NCI-H345 treated with DMSO at 0.1 percent for 48 hours (cell line): Measurements from ENCODE around the gene MYLK3.
"Not testable (repeated sequence)": the region's sequence is repeated elsewhere in the genome, so short reads cannot be mapped to it uniquely, and the experiment has no call there.

ENCODE experiments used
- DNase-seq: peaks from one replicate; lab custom pipeline; 2025; ENCODE audit not compliant: unreplicated experiment; lab: John Stamatoyannopoulos, UW

MYLK3 gene

DNA sequence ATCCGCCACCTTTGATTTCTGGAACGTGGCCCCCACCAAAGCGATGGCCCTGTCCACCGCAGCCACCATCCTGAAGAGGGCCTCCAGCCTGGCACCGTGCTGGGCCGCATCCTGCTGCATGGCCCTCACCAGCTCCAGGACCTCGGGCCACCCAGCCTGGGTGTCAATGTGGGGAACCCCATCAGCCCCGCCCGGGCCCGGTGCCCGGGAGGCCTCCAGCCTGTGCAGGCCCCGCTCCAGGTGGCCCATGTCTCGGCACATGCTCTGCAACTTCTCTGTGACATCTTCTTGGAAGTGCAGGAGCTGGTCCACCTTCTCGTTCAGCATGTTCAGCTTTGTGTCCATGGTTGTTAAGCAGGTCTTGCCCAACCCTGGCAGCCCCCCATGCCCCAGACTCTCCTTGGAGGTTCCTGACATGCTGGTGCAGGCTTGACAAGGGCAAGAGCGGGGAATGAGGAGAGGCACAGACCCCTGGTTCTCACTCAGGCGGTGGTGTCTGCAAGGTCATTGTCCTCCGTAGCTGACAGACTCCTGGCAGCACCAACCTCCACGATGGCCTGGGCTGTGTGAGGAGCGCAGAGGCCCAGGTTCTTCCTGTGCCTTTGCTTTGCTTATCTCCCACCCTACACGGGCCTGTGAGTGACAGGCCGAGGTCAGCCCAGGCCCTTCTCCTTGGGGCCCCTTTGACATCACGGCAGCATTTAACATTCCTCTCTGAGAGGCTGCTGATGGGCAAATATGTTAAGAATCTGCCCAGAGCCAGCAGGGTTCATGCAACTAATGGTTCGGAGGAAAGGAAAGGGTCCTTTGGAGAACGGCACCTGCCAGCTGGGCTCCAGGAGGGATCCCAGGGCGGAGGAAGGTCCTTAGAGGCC lies at the start of gene MYLK3:
Gene MYLK3 (minus strand): TSS at position 568 of the 875 bp plus-strand sequence. CDS start 151 bp downstream, at position 417.
- DNase-seq: no peak

DNA sequence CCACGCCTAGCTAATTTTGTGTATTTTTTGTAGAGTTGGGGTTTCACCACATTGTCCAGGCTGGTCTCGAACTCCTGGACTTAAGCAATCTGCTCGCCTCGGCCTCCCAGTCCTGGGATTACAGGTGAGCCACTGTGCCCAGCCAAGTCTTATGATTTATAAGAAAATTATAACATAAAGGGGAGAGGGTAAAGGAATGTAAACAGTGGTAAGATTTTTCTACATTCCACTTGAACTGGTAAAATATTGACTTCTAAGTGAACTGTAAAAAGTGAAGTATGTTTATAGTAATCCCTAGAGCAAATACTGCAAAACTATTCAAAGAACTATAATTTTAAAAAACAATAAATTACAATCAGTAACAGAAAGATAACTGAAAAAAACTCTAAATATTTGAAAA lies 49.4 kb upstream of the MYLK3 start:
- DNase-seq: no peak

DNA sequence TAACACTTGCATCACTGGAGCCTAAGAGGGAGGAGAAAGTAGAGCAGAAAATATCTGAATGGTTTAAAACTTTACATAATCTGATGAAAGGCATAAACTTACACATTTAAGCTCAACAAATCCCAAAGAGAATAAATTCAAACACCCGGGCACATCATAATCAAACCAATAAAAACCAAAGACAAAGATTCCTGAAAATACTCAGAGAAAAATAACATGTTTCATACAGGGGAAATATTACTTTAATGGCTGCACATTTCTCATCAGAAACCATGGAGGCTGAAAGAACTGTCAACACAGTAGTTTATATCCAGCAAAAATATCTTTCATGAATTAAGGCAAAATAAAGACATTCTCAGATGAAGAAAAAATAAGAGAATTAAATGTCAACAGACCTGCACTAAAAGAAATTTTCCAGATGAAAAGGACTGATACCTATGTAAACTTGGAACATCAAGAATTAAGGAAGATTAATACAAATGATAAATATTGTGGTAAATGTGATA lies 48.7 kb upstream of the MYLK3 start:
- no peak for DNase-seq

DNA sequence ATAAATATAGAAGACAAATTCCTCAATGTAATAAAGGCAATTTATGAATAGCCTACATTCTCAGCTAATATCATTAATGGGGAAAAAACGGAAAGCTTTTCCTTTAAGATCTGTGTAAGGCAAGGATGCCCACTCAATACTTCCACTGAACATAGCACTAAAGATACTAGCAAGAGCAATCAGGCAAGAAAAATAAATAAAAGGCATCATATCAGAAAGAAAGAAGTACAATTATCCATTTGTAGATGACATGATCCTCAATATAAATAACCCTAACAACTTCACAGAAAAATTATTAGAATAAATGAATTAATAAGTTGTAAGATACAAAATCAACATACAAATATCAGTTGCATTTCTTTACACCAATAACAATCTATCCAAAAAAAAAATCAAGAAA lies 45.7 kb upstream of the MYLK3 start:
- no peak for DNase-seq

DNA sequence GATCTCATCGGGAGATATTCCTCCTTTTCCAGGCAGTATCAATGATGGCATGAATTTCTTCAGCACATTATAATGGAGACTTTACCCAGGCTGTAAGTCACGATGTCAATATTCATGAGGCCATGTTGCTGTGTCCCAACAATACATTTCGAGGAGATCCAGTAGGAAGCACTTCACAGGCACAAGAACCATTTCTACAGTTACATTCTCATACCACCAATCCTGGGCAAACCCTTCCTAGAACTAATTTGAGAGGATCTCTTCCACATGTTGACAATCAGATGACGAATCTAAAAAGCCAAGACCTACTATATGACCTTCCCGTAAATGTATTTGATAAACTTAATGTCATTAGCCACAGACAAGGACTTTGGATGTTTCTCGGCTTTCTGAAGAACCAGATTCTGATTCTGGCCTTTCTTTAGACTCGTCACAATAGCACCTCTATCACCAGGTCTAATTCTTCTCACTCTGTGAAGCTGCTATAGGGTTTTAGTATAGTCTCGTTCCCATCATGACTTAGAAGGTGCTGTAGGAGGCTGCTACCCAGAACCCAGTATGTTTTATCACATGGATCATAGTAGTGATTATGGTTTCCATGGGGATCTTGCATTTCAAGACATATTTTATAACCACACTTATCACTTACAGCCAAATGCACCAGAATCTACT lies 42.6 kb upstream of the MYLK3 start:
- no peak for DNase-seq

DNA sequence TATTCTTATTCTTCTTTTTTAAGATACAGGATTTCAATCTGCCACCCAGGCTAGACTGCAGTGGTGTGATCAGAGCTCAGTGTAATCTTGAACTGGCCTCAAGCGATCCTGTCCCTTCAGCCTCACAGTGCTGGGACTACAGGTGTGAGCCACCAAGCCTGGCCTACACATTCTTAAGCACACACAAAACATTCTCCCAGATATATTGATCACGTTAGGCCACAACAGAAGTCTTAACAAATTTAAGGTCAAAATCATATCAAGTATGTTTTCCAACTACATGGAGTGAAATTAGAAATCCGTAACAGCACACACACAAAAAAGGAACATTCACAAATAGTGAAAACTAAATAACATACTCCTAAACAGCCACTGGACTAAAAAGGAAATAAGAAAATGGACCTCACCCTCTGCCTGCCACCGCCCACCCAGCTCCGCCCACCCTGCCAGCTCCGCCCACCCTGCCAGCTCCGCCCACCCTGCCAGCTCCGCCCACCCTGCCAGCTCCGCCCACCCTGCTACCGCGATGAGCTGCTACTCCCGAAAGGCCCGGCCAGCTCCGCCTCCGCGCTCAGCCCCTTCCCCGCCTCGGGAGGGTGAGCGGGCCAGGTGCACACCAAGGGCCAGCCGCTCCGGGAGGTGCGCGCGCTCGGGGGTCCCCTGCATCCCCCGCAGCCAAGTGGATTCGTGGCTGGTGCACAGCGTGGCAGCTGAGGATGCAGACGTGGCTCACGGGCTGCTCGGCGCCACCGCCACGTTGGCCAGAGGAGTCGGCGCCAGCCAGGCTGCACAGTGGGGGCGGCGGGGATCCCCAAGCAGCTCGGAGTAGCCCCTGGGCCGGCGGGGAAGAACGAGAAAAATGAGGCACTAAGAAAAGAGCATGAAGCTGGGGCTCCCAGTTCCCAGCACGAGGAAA lies 41.6 kb upstream of the MYLK3 start:
- peak; percentile 15 for DNase-seq

- DNase-seq: no peak
These were observed 40.8 kb upstream of the MYLK3 start for GRCh38 chr16:46788891-46789474.

- DNase-seq: no peak
These were observed 39.8 kb upstream of the MYLK3 start for GRCh38 chr16:46787909-46788308.

GRCh38 chr16:46785076-46785845 lies 37.1 kb upstream of the MYLK3 start:
- DNase-seq: no peak

- not testable (repeated sequence) for DNase-seq
These were observed 36.4 kb upstream of the MYLK3 start for GRCh38 chr16:46784569-46784968.

DNA sequence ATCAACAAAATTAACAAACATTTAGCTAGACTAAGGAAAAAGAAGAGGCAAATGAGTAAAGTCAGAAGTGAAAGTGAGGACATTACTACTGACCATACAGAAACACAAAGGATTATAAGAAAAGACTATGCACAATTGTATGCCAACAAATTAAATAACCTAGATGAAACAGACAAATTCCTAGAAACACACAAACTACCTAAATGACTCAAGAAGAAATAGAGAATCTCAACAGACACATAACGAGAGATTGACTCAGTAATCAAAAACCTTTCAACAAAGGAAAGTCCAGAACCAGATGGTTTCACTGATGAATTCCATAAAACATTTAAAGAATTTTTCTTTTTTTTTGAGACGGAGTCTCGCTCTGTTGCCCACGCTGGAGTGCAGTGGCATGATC lies 35.7 kb upstream of the MYLK3 start:
- no peak for DNase-seq

DNA sequence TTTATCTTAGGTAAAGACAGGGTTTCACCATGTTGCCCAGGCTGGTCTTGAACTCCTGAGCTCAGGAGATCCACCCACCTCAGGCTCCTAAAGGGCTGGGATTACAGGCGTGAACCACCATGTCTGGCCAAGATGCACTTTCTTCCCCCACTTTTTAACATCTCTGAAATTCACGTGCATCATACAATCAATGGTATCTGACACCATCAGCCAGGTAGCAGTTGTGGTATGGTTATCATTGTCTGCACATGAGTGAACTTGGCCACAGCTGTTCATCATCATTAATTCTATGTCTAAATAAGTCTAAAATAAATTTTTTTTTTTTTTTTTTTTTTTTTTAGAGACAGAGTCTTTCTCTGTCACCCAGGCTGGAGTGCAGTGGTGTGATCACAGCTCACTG lies 34.2 kb upstream of the MYLK3 start:
- no peak for DNase-seq

DNA sequence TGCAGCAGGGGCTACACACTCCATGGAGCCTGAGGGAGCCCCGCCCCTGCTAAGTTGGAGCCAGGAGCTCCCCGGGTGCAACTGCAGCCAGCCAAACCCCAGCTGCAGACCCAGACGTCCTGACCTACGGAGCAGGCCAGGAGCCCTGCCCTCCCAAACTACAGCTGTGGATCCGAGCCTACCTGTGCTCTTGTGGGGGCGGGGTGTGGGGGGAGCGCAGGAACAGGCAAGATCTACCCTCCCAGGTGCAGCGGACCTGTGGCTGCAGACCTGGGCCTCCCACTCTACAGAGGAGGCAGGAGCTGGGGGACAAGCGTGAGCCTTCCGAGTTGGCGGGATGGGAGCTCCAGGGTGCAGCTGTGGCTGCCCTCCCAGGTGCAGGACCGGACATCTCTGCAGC lies 29.7 kb upstream of the MYLK3 start:
- DNase-seq: no peak

GRCh38 chr16:46775214-46775613 lies 27.1 kb upstream of the MYLK3 start:
- DNase-seq: no peak

GRCh38 chr16:46774743-46775177 lies 26.6 kb upstream of the MYLK3 start:
- no peak for DNase-seq

DNA sequence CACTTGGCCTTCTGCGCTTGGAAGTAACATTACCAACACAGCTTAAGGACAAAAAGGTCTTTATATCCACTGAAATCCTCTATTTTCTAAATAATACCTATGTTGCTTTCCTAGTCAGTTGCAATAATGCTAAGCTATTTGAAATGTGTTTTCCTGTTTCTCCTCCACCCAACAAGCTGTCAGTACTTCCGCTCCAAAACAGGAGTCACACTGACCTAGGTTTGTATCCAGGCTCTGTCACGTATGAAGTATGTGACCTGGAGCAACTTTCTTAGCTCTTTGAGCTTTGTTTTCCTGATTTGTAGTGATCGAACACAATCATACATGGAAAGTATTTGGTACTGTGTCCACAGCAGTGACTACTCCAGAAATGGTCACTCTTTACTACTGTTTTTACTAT lies 24.3 kb upstream of the MYLK3 start:
- no peak for DNase-seq

- DNase-seq: peak; percentile 62
These were observed 20.7 kb upstream of the MYLK3 start for GRCh38 chr16:46768809-46769208.

DNA sequence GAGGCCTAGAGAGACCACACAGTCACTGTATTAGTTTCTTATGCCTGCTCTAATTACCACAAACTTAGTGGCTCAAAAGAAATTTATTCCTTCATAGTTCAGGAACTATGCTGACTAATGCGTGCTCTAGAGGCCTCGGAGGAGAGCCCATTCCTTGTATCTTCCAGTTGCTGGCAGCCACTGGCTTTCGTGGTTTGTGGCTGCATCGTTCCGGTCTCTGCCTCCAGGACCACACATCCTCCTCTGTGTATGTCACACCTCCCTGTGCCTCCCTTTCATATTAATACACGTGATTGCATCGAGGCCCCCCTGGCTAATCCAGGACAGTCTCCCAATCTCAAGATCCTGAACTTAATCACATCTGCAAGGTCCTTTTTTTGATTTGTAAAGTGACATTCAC lies 16.9 kb upstream of the MYLK3 start:
- DNase-seq: no peak

- DNase-seq: no peak
These were observed 15.0 kb upstream of the MYLK3 start for GRCh38 chr16:46763147-46763546.

- no peak for DNase-seq
These were observed 14.4 kb upstream of the MYLK3 start for GRCh38 chr16:46762583-46762982.
